ENCODE results near the gene MINK1. TPM values are rescaled to one million over a fixed set of nuclear protein-coding genes. Genes with fewer than 3 reads are reported as not detected.
"Not testable (repeated sequence)": the region's sequence is repeated elsewhere in the genome, so short reads cannot be mapped to it uniquely, and the experiment has no call there.

Gene MINK1
- total RNA-seq, 1 donor from 2014 or later, result 117 TPM

DNA sequence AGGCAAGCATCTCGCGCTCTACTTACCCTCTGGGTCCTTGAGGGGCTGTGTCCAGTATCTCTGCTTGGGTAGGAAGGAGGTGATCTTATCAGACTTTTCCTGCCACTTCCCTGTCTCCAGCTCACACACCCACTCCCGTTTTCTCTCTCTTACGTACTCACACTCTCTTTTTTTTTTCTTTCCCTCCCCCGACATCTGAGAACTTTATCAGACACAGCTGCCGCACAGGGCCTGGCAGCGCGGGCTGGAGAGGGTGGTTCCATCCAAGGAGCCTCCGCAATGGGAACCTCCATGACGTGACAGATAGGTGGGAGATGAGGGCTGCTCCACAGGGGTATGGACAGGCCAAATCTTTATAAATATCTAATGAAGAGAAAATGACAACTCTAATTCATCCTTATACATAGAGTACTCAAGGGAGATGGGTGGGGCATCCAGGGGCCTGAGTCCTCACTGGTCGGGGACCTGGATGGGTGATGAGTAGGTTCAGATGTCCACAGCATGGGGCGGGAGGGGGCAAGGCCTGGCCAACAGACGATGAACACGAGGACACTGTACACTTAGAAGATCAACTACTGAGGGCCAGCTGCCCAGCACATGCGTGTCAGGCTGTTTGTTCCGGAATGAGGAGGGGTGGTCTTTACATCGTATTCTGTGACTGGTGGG is 23.3 kb downstream of the MINK1 start:
- Mint-ChIP-seq H3K27me3 (ENCODE audit: low read depth) (no peaks in the 10 kb centered on the region), H3K4me1 (peaks cover 54% of the 10 kb centered on the region), H3K36me3 (no peaks in the 10 kb centered on the region), H3K27ac (peak overlapping the region; percentile 92), H3K9me3 (no peaks in the 10 kb centered on the region), H3K4me3 (no peak overlapping the region)
- TF ChIP-seq, protein P1, sequence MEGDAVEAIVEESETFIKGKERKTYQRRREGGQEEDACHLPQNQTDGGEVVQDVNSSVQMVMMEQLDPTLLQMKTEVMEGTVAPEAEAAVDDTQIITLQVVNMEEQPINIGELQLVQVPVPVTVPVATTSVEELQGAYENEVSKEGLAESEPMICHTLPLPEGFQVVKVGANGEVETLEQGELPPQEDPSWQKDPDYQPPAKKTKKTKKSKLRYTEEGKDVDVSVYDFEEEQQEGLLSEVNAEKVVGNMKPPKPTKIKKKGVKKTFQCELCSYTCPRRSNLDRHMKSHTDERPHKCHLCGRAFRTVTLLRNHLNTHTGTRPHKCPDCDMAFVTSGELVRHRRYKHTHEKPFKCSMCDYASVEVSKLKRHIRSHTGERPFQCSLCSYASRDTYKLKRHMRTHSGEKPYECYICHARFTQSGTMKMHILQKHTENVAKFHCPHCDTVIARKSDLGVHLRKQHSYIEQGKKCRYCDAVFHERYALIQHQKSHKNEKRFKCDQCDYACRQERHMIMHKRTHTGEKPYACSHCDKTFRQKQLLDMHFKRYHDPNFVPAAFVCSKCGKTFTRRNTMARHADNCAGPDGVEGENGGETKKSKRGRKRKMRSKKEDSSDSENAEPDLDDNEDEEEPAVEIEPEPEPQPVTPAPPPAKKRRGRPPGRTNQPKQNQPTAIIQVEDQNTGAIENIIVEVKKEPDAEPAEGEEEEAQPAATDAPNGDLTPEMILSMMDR (IDR thresholded peaks at IDR 0.05; ENCODE audit: unreplicated experiment), result no peak
- DNase-seq (ENCODE audit: low spot score in 2 of 2, unreplicated experiment in 2 of 2), result no peak

DNA sequence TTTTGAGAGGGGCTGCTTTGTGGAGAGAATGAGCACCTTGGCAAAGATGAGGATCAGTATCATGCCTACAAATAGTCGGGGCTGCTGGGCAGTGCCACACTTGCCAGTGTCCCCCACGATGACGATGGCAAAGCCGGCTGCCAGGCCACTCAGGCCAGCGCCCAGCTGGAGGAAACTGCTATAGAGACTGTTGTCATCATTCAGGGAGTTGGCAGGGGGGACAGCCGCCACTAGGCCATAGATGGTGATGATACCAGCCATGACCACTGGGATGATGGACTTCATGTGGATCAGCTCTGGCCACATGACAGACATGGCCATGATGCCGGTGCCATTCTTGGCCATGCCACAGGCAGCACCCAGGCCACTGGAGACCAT is 23.8 kb downstream of the MINK1 start:
- Mint-ChIP-seq H3K4me1 (peaks cover 51% of the 10 kb centered on the region), H3K27ac (peak overlapping the region; percentile 92), H3K4me3 (no peak overlapping the region), H3K36me3 (no peaks in the 10 kb centered on the region), H3K9me3 (no peaks in the 10 kb centered on the region), H3K27me3 (ENCODE audit: low read depth) (no peaks in the 10 kb centered on the region)
- TF ChIP-seq, protein P1 (IDR thresholded peaks at IDR 0.05; ENCODE audit: unreplicated experiment), result no peak
- DNase-seq (ENCODE audit: low spot score in 2 of 2, unreplicated experiment in 2 of 2), result no peak

DNA sequence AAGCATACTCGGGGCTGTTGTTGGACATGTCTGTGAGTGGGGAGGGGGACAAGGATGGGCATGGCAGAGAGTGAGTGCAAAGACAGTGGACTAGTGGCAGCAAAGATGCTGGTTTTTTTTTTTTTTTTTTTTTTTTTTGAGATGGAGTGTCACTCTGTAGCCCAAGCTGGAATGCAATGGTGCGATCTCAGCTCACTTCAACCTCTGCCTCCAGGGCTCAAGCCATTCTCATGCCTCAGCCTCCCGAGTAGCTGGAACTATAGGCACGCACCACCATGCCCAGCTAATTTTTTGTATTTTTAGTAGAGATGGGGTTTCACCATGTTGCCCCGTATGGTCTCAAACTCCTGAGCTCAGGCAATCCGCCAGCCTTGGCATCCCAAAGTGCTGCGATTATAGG is 24.2 kb downstream of the MINK1 start:
- H3K9me3 Mint-ChIP-seq; H3K4me3 Mint-ChIP-seq; H3K27me3 Mint-ChIP-seq (ENCODE audit: low read depth); DNase-seq (ENCODE audit: low spot score in 2 of 2, unreplicated experiment in 2 of 2); H3K36me3 Mint-ChIP-seq: not testable (repeated sequence)
- Mint-ChIP-seq H3K27ac (peak overlapping the region; percentile 27), H3K4me1 (peaks cover 47% of the 10 kb centered on the region)

DNA sequence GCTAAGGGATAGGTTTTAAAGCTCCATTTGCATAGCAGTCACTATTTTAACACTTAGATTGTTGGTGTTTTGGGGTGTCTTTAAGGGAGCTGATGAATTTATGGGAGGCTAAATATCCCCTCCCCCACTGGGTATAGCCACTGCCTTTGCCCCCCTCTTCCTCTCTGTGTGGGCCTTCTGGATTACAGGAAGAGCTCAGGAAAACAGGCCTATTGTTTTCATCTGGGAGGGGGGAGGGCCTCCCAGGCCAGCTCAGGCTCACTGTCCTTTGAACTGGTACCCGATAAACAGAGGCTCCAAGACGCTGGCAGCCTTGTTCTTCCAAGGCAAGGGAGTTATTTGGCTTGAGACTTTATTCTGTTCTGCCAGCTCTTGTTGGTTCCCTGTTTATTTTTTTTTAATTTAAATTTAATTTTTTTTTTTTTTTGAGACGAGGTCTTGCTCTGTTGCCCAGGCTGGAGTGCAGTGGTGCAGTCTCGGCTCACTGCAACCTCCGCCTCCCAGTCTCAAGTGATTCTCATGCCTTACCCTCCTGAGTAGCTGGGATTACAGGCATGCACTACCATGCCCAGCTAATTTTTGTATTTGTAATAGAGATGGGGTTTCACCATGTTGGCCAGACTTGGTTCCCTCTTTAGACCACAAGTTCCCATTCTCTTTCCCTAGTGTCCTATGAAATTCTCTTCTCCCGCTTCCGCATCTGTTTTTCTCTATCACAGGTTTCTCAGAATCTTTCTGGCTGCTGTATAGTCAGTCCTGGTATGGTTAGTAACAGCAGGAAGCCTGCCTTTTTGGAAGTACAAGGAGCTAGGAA is 25.1 kb downstream of the MINK1 start:
- no peaks in the 10 kb centered on the region for H3K9me3 Mint-ChIP-seq
- TF ChIP-seq, protein P1 (IDR thresholded peaks at IDR 0.05; ENCODE audit: unreplicated experiment), result no peak
- H3K4me3 Mint-ChIP-seq, result no peak overlapping the region
- no peaks in the 10 kb centered on the region for H3K27me3 Mint-ChIP-seq (ENCODE audit: low read depth)
- H3K27ac Mint-ChIP-seq, result peak overlapping the region; percentile 77
- DNase-seq (ENCODE audit: low spot score in 2 of 2, unreplicated experiment in 2 of 2), result no peak
- H3K36me3 Mint-ChIP-seq, result no peaks in the 10 kb centered on the region
- H3K4me1 Mint-ChIP-seq, result peaks cover 45% of the 10 kb centered on the region

DNA sequence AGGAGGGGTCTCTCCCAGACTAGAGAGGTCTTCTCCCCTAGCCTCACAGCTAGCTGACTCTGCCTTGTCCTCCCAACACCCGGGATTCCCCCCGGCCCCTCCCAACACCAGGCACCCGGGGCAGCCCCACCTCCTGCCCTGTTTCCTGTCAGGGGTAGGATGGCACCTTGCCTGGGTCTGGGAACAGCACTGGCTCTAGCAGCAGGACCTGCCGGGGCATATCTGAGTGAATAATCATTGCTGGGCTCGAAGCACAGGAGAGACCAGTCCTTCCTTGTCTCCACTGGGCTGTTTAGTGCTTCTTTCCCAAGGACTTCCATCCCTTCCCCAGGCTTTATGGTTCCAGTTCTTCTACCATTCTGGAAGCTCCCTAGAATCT is 25.7 kb downstream of the MINK1 start:
- Mint-ChIP-seq H3K27me3 (ENCODE audit: low read depth) (no peaks in the 10 kb centered on the region), H3K9me3 (no peaks in the 10 kb centered on the region), H3K36me3 (no peaks in the 10 kb centered on the region), H3K27ac (peak overlapping the region; percentile 77), H3K4me1 (peaks cover 39% of the 10 kb centered on the region), H3K4me3 (no peak overlapping the region)
- TF ChIP-seq, protein P1 (IDR thresholded peaks at IDR 0.05; ENCODE audit: unreplicated experiment), result no peak
- no peak for DNase-seq (ENCODE audit: low spot score in 2 of 2, unreplicated experiment in 2 of 2)
